GM19238 (cell line): ENCODE data around the gene AKR1C8.
"Not testable (repeated sequence)": the region's sequence is repeated elsewhere in the genome, so short reads cannot be mapped to it uniquely, and the experiment has no call there.

Experiments
- DNase-seq: peaks from one replicate; pipeline ENCODE4 v3.0.0; 2011; ENCODE audit warnings: low spot score; ENCODE audit not compliant: insufficient read length

The AKR1C8 gene

DNA sequence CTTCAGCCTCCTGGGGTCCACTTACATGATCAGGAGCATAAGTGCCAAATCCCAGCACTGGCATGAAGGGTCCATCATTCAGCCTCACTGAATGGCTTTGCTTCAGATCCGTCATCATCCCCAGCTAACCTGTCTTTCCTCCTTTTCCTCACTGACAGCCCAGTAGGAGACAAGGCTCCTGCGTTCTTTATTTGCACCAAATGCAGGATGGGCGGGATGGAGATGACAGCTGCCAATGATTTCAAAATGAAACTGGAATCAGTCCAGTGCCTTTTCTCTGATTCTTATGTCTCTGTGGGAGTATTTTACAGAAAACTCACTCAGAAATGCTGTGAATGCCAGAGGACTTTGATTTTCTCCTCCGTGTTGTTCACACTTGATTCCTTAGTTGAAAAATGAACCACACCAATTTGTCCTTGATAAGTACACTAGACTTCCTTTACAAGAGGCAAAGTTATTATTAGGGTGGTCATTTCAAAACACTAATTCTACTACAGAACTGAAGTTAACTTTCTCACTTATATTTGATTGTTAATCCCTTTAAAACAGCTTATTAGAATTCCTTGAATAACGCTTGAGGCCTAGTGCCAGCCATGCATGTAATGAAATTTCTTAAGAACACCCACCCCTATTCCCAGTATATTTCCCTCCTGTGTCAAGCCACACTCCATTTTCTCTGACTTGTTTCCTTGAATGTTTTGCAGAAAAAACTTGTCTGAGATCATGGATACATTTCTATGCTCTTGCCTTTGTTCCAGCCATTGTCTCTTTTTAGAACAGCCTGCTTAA lies at the start of gene AKR1C8:
AKR1C8 (minus strand) TSS at position 164 of the 789 bp plus-strand sequence; CDS start at position 118, 46 bp downstream.
- DNase-seq = no peak

DNA sequence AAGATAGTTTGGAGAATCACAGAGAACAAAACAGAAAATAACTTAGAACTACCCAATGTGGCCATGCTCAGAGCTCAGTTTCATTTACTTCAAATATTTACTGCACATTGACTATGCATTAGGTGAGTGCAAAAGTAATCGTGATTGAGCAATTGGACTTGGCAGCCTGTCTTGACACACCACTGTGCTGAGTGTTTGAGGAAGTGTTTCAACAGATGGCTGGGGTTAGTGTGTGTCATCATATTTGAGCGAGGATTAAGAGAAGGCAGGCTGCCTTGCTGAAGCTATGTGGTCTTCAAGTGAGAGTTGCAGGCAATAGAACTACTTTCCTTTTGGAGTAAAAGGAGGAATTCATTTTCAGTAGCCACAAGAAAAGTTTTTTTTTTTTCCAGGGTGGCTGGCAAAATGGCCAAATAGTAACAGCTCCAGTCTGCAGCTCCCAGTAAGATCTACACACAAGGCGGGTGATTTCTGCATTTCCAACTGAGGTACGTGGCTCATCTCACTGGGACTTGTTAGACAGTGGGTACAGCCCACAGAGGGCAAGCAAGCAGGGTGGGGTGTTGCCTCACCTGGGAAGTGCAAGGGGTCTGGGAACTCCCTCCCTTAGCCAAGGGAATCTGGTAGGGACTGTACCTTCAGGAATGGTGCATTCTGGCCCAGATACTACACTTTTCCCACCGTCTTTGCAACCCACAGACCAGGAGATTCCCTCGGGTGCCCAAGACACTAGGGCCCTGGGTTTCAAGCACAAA lies 49.3 kb upstream of the AKR1C8 start:
- no peak for DNase-seq

DNA sequence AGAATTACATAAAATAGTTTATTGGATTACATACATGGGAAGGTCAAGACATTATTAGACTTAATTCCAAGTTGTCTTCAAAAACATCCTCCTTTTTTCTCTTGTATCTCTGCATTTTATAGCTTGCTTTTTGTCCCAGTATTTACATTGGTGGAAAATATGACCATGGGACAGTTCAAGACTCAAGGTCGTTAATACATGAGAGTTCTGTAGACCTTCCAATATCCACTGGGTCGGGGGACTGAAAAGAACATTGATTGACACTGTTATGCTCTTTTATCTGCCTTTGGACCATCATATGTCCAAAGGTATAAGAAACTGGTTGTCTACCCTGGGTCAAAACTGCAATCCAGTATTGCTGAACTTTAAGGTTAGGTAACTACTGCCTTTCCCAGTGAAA lies 48.4 kb upstream of the AKR1C8 start:
- DNase-seq = no peak

DNA sequence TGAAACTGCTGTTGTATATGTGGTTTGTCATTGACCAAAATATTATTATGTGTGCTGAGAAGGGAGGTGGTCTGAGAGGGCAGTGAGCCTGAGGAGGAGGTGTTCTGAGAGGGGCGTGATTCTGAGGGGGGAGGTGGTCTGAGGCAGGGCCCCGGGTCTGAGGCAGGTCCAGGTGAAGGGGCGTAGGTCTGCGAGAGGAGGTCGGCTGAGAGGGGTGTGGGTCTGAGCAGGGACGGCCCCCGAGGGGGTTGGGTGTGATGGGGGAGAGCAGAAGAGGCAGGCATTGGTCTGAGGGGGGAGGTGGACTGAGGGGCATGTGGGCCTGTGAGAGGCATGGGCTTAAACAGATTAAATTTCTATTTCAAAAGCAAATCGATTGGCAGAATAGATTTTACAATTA lies 44.1 kb upstream of the AKR1C8 start:
- DNase-seq = no peak

DNA sequence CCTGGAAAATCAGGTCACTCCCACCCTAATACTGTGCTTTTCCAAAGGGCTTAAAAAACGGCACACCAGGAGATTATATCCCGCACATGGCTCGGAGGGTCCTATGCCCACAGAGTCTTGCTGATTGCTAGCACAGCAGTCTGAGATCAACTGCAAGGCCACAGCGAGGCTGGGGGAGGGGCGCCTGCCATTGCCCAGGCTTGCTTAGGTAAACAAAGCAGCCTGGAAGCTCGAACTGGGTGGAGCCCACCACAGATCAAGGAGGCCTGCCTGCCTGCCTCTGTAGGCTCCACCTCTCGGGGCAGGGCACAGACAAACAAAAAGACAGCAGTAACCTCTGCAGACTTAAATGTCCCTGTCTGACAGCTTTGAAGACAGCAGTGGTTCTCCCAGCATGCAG lies 38.0 kb upstream of the AKR1C8 start:
- DNase-seq = not testable (repeated sequence)

DNA sequence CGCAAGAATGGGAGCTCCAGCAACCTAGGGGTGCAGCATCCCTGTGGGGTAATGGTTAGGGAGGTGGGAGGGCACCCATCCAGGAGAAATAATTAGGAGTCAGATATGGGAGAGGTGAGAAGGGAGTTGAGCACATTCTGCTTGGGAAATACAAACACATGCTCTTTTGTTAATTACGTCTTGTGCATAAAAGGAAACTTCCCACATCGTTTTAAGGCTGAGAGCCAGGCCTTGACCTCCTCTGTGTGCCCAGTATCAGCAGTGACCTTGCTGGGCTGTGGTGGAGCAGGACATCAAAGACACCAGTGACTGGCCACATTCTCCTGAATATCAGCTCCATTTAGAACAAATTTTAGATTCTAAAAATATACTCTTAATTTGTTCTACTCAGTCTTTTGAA lies 34.3 kb upstream of the AKR1C8 start:
- DNase-seq = no peak

DNA sequence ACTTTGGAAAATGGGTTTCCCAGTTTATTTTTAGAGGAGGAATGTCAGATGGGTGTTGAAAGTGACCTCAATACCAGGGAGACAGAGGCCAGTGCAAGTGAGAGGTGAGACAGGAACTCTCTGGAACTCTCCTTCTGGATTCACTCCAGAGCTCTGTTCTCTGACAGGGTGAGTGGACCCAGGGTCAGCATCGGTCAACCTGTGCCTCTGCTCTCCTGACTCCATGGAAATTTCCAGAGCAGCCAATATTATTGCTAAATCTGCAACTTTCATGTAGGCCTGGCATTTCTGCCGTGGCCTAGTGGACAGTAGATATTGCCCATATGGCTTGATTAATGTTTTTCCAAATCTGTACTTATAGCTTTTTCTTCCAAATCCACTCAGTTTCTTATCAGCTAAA lies 31.9 kb upstream of the AKR1C8 start:
- DNase-seq = no peak

DNA sequence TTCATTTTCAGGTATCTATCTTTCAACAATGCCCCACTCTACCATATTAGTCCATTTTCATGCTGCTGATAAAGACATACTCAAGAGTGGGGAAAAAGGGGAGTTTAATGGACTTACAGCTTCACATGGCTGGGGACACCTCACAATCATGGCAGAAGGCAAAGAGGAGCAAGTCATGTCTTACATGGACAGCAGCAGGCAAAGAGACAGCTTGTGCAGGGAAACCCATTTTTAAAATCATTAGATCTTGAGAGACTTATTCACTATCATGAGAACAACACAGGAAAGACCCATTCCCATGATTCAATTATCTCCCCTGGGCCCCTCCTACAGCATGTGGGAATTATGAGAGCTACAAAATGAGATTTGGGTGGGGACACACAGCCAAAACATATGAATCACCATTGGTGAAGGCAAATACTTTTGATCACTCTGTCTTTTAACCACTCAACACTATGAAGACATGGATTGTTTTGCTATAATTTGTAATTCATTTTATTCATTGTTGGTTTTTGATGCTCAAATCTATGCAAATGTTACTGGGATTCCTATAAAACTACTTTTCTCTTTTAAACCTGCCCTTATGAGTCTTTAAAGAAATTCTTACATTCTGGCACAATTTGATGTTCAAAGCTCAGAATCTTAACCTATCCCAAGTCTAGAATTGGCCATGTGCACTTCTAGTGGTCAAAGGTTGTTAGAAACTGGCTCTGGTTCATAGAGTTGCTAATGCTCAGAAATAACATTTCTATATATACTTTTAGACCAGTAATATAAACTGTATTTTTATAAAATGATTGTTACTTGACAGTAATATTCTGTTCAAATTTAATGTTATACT lies 27.0 kb upstream of the AKR1C8 start:
- DNase-seq = no peak

DNA sequence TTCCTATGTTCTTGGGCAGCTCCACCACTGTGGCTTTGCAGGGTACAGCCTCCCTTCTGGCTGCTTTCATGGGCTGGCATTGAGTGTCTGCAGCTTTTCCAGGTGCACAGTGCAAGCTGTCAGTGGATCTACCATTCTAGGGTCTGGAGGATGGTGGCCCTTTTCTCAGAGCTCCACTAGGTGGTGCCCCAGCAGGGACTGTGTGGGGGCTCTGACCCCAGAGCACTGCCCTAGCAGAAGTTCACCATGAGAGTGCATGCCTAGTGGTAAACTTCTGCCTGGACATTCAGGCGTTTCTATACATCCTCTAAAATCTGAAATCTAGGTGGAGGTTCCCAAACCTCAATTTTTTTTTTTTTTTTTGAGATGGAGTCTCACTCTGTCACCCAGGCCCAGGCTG lies 25.3 kb upstream of the AKR1C8 start:
- not testable (repeated sequence) for DNase-seq

DNA sequence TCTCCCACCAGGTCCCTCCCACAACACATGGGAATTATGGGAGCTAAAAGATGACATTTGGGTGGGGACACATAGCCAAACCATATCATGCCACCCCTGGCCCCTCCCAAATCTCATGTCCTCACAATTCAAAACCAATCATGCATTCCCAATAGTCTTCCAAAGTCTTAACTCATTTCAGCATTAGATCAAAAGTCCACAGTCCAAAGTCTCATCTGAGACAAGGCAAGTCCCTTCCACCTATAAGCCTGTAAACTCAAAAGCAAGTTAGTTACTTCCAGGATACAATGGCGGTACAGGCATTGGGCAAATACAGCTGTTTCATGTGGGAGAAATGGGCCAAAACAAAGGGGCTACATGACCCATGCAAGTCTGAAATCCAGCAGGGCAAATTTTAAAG lies 24.8 kb upstream of the AKR1C8 start:
- not testable (repeated sequence) for DNase-seq

DNA sequence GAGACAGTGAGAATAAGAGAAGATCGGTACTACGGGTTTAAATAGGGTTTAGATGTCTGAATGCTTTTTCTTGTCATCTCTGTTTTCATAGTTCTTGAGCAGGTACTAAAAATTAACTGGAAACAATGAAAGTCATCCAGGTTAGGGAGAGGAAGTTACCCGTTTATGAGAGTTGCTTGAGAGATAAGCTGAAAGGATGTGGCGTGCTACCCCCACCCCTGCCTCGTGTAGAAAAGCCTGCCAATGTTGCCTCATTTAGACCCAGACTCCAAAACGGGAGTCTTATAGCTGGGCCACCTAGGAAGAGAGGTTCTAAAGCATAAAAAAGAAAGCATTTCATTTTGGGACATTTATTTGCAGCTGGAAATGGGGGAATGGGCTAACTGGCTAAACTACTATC lies 21.8 kb upstream of the AKR1C8 start:
- DNase-seq = no peak

DNA sequence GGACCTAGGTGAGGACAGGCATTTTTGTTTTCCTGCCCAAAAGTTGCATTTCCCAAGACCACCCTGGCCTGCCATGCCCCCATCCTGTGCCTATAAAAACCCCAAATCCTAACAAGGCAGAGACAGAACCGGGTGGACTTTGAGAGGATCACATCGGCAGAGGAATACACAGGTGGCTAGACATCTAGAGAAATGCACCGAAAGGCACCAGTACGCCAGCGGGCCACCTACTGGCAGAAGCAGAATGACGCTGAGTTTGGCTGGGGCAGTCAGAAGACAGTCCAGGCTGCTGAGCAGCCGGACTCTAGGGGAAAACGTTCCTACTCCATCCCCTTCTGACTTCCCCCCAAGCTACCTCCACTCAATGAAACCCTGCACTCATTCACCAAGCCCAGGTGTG lies 14.4 kb upstream of the AKR1C8 start:
- no peak for DNase-seq

DNA sequence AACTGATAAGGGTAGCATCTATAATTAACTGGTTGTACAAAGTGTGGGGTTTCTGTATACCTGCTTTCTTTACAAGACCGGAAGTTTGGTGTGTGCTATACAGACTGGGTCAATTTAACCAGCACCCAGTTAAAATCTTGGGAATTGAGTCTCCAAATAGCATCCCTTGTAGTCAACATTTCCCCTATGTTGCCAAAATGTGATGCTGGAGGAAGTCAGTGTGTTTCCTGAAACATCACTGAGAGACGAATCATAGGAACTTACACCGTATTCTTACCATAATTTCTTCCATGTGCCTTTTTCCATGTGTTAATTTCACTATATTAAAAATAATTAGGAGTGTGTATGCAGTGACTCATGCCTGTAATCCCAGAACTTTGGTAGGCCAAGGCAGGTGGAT lies 13.4 kb upstream of the AKR1C8 start:
- no peak for DNase-seq

DNA sequence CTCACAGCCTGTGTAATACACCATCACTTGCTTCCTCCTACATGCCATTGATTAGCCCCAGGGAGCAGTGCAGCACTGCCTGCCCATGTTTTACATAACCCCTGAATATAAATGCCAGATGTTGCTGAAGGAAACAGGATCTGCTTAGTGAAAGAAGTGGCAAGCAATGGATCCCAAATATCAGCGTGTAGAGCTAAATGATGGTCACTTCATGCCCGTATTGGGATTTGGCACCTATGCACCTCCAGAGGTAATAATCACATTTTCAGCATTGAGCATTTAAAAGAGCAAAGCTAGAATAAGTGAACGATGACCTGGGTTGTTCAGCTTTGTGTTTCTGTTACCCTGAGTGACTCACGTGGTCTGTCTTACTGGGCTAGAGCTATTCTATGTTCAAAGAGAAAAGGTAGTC lies 11.8 kb upstream of the AKR1C8 start, which contains the start of gene AKR1C4:
AKR1C4 (plus strand) TSS at position 136 of the 412 bp plus-strand sequence; CDS start at position 167, 31 bp downstream.
- no peak for DNase-seq

DNA sequence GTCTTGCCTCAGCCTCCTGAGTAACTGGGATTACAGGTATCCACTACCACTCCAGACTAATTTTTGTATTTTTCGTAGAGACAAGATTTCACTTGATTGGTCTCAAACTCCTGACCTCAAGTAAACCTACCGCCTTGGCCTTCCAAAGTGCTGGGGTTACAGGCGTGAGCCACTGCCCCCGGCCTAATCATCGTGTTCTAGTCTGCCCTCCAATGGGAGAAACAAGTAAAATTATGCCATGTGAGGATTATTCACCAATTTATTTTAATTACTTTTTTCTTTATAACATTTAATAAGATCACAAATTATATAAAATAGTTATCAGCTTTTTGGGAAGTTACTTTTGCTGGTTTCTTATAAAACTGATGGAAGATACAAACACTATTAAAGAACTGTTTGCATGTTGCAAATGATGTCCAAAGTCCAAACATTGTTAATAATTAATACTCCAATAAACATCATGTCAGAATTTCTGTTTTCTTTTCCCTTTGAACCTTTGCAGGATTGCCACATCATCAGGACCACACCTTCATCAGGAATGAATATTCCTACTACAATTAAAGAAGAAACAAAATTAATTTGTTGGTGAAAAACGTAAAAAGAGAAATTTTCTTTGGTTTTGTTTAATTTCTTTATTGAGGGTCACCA lies 10.9 kb upstream of the AKR1C8 start:
- no peak for DNase-seq

DNA sequence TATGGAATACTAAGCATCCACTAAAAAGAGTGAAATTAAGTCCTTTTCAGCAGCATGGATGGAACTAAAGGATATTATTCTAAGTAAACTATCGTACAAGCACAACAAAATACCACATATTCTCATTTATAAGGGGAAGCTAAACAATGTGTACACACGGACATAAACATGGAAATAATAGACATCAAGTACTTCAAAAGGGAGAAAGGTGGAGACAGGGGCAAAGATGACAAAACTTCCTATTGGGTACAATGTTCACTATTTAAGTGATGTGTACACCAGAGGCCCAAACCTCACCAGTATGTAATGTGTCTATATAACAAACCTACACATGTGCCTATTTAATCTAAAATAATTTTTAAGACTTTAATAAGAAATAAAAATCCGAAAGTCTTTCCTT lies 9.5 kb upstream of the AKR1C8 start:
- no peak for DNase-seq

DNA sequence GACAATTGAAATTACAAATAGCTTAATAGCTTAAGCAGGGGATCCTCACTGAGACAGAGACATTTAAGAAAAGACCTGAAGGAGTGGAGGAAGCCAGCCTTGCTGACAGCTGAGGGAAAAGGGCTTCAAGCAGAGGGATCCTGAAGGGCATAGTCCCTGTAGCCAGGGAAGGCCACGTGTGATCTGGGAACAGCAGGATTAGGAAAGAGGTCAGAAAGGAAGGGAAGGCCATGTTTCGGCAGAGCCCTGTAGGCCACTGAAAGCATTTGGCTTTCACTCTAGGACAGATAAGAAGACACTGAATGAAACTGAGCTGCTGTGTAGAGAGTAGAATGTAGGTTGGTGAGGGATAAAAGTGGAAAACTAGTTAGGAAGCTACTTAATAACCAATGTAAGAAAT lies 3.4 kb upstream of the AKR1C8 start:
- no peak for DNase-seq

DNA sequence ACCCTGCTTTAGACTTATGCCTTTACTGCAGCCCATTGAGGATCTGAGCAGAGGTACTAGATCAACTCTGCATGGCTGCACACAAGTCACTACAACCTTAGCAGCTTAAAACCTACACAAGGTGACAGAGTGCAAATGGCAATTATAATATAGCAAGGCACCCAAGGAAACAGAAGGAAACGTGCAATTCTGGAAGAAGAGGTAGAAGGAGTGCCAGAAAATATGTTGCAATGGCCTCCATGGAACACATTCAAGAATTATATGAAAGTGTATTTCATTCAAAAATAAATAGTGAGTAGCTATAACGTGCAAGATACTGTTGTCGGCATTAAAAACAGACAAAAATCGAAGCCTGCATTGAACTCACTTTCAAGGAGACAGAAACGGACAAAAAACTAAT lies 2.9 kb upstream of the AKR1C8 start:
- no peak for DNase-seq

DNA sequence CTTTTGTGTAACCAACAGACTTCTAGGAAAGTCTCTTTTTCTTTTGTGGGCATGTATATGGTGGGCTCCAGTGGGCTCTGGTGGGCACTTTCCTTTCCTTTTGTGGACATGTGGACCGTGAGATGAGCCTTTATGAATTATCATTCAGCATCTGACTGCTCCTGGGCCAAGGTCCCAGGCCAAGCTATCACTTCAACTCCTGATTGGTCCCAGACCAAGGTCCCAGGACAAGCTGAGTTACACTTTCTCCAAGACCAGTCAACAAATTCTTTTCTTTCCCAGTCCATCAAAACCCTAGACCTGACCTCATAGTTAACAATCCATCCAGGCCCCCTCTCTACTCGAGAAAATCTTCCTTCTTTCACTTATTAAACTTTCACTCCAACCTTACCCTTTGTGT lies 1.0 kb downstream of the AKR1C8 start:
- no peak for DNase-seq

DNA sequence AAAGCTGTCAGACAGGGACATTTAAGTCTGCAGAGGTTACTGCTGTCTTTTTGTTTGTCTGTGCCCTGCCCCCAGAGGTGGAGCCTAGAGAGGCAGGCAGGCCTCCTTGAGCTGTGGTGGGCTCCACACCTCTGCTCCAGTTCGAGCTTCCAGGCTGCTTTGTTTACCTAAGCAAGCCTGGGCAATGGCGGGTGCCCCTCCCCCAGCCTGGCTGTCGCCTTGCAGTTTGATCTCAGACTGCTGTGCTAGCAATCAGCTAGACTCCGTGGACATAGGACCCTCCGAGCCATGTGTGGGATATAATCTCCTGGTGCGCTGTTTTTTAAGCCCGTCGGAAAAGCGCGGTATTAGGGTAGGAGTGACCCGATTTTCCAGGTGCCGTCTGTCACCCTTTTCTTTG lies 4.4 kb downstream of the AKR1C8 start:
- not testable (repeated sequence) for DNase-seq

DNA sequence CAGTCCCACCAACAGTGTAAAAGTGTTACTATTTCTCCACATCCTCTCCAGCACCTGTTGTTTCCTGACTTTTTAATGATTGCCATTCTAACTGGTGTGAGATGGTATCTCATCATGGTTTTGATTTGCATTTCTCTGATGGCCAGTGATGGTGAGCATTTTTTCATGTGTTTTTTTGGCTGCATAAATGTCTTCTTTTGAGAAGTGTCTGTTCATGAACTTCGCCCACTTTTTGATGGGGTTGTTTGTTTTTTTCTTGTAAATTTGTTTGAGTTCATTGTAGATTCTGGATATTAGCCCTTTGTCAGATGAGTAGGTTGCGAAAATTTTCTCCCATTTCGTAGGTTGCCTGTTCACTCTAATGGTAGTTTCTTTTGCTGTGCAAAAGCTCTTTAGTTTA lies 9.4 kb downstream of the AKR1C8 start:
- not testable (repeated sequence) for DNase-seq
